NCI-H187 (cell line): ENCODE data around the gene VPS13D.
"Not testable (repeated sequence)": the region's sequence is repeated elsewhere in the genome, so short reads cannot be mapped to it uniquely, and the experiment has no call there.

ENCODE experiments used
- DNase-seq, 2 experiments: peaks; one replicate each; lab custom pipeline; 2025; lab: John Stamatoyannopoulos, UW

The VPS13D gene

DNA sequence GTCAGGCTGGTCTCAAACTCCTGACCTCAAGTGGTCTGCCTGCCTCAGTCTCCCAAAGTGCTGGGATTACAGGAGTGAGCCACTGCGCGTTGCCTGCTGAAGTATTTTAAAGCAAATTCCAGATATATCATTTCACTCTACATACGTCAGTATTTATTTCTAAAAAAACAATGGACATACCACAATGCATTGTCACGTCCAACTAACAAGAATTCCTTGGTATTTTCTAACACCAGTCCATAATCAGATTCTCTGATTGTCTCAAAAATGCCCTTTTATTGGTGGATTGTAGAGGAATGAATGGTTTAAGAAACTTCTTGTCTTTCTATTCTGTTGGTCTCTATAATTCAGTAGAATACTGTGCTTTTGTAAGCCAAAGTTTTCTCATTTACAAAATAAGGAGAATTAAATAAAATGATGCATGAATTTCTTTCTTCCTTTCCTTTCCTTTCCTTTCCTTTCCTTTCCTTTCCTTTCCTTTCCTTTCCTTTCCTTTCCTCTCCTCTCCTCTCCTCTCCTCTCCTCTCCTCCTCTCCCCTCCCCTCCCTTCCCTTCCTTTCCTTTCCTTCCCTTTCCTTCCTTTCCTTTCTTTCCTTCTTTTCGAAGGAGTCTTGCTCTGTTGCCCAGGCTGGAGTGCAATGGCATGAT, 55.8 kb downstream of the VPS13D start:
- no peak for DNase-seq

DNA sequence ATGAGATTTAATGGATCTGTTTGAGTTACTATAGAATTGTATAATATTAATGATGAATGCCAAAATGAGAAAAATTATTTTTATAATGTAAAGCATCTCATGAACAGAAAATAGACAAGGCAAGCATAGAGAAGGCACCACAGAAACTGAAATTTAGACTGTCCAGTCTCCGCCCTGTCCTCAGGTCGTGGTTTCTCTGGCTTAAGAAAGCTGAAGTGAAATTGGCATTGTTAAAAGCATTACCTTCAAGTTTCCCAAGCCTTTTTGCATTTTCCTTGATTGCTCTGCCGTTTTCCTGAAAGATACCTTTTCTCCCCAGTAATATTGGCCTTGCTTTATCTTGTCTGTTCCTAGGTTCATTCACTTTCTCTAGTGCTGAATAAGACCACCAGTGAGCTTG, 58.0 kb downstream of the VPS13D start:
- DNase-seq: no peak

DNA sequence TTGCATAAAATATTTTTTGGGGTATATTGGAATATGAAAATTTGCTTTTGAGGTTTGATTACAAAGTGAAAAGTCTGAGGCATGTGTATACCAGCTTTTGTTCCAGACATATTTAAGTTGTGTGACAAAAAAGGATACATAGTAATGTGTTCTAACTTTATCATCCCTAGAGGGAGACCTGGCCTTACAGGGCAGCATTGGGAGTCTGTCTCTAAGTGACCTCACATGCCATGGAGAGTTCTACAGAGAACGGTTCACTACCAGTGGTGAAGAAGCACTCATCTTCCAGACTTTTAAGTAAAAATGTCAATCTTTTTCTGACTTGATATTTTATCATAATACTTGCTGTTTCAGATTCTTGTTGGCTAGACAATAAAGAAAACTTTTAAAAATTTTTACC, 61.0 kb downstream of the VPS13D start:
- DNase-seq: no peak

DNA sequence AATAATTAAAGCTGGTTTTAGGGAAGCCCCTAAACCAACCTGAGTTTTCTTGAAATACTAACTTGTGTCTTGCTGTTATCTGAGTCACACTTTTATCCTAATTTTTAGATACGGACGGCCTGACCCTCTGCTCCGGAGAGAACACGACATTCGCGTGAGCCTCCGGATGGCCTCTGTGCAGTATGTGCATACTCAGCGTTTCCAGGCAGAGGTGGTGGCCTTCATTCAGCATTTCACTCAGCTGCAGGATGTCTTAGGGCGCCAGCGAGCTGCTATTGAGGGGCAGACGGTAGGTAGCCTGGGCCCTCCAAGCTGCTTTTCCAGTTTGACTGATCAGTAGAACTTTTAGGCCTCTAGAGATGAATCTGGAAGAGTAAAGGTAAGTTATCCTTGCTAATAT, 63.6 kb downstream of the VPS13D start:
- no peak for DNase-seq

- DNase-seq: no peak
Observed at GRCh38 chr1:12294076-12294475, 64.2 kb downstream of the VPS13D start.

- no peak for DNase-seq
Observed at GRCh38 chr1:12296016-12296415, 66.2 kb downstream of the VPS13D start.

DNA sequence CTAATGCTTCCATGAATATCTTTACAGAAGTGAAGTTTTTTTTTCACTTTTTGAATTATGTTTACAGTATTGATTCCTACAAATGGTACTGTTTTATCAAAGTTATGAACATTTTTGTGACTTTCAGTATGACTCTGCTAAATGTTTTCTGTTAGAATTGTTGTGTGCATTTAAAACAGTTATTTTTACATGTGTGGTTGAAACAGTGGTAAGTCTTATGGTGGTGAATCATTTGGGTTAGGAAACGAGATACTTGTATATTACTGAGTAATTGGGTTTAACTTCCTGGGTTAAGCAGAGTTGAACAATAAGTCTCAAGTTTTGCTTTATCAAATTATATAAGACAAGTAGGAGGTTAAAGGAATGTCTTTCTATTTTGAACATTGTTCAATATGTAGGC, 66.8 kb downstream of the VPS13D start:
- DNase-seq: no peak

DNA sequence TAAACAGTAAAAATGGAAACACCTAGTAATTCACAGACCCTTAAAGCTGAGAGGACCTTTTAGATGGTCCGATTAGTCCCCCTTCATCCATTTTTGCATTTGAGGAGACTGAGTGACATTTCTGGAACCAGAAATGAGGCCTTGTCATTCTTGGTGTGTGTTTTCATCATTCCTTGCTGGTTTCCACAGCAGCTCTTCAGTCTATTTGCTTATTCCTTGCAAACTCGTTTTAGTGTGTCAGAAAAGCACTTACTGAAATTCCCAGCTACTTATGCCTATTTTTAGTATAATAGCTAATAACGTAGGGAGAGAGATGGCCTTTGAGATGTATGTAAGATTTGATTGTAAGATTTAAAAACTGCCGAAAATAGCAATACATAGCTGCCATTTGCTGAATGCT, 70.9 kb downstream of the VPS13D start:
- no peak for DNase-seq

DNA sequence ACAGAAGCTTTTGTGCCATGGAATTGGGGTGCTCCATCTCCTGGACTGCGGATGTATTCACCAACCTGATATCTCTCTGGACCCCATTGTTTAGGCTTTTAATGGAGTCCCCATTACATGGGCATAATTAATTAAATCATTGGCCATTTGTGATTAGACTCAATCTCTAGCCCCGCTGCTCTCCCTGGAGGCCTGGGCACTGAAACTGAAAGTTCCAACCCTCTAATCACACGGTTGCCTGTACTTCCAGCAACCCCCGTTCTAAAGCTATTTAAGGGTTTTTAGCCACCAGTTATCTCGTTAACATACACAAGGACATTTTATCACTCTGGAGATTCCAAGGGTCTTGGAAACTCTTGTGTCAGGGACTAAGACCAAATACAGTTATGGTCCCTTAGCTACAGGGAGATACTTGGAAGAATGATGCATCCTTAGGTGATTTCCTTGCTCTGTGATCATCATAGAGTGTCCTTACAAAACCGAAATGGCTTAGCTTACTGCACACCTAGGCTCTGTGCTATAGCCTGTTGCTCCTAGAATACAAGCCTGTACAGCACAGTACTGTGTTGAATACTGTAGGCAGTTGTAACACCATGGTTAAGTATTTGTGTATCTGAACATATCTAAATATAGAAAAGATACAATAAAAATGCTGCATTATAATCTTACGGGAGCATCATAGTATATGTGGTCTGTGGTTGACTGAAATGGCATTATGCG, 71.8 kb downstream of the VPS13D start:
- DNase-seq: no peak

GRCh38 chr1:12302798-12303447, 73.1 kb downstream of the VPS13D start:
- no peak for DNase-seq

- no peak for DNase-seq
Observed at GRCh38 chr1:12305377-12305776, 75.5 kb downstream of the VPS13D start.

GRCh38 chr1:12309783-12310742, 80.2 kb downstream of the VPS13D start:
- no peak for DNase-seq

- DNase-seq: no peak
Observed at GRCh38 chr1:12314333-12314903, 84.6 kb downstream of the VPS13D start.

GRCh38 chr1:12315146-12315545, 85.3 kb downstream of the VPS13D start:
- no peak for DNase-seq

GRCh38 chr1:12316331-12316730, 86.5 kb downstream of the VPS13D start:
- no peak for DNase-seq

DNA sequence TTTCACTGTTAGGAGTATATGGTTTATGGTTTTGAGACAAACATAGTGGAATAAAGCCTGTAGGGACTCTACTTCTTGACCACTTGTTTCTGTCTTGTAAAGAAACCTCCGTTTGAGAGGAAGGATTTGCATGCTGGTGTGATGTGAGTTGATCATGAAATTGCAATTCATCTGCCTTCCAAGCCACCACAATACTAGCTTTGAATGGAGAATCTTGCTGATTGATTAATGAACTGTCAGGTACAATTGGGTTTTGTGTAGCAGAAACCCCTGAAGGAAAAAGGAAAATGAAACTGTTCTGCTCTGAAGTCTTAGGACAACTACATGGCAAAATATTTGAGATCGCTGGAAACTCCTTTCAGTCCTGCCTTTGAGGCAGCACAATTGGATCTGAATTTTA, 90.7 kb downstream of the VPS13D start:
- DNase-seq: no peak

GRCh38 chr1:12324423-12324822, 94.6 kb downstream of the VPS13D start:
- no peak for DNase-seq

DNA sequence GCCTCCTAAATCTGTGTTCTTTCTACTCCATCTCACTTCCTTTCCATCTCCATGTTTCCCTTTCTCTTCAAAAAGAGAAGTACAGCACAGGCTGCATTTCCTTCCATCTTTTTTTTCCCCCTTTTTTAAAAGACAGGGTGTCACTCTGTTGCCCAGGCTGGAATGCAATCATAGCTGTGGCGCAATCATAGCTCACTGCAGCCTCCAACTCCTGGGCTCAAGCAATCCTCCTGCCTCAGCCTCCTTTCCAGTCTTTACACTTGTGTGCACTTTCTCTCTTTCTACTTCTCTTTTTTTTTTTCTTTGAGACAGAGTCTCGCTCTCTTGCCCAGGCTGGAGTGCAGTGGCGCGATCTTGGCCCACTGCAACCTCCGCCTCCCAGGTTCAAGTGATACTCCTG, 95.1 kb downstream of the VPS13D start:
- not testable (repeated sequence) for DNase-seq

DNA sequence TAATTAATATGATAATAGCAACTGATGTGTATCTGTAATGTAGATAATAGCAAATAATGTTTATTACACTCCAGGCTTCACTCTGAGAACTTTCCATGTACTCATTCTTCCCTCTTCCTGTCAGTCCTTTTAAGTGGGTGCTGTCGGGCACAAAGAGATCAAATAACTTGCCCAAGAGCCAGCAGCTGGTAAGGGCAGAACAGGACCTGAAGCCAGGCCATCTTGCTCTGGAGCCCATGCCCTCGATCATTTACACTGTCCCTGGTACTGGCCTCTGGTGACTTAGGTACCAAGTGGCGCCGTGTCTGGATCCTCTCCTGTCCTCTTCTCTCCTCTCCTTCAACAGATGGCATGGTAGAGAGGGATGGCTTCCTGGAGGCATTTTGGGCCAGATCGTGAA, 97.2 kb downstream of the VPS13D start:
- no peak for DNase-seq

DNA sequence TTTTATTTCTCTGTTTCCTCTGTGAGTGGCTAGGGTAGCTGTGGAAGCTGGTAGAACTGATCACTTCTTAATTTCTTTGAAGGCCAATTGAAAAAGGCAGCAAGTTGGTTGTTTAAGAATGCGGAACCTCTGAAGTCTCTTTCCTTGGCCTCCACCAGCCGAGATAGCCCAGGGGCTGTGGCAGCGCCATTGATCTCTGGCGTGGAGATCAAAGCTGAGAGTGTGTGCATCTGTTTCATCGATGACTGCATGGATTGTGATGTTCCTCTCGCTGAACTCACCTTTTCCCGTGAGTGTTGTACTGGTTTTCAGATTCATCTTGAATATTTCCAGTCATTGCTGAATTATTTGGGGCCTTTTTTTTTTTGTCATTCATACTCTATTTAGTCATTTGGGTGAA, 97.7 kb downstream of the VPS13D start:
- DNase-seq: no peak

DNA sequence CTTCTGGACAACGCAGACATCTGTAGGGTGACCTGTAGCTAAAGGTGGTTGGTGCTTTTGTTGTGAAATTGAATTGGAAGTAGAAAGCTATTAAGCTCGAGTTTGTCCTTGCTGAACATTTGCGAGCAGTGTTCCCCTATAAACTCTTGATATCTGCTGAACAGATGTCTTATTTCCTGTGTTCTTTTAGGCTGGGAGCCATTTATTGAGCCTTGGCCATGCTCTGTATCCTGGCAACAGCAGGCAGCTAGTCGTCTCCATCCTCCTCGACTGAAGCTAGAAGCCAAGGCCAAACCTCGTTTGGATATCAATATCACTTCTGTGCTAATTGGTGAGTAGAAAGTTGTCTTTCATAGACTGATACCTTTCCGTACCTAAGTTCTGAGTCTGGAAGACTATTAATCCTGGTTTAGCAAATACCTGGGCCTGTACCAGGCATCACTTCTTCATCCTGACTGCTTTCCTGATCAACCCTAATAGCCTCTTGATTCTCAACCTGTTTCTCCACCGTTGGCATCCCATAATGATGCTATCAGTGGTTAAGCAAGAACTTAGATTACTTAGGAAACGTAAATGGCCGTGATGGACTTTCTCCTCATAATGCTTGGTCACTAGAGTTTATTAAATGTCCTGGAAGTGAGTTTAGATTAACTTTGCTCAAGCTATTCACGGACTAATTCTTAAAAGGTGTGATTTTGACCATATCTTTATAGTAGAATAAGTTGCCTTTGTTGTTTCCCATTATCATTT, 103.4 kb downstream of the VPS13D start:
- no peak for DNase-seq
